GM21423 (cell line): ENCODE results near the gene EDA.
"Not testable (repeated sequence)": the region's sequence is repeated elsewhere in the genome, so short reads cannot be mapped to it uniquely, and the experiment has no call there.

Experiments
- ATAC-seq: cut with Tn5 transposase; IDR thresholded peaks from one replicate; pipeline ENCODE4 v1.9.1; 2021; ENCODE audit warnings: mild to moderate bottlenecking, moderate library complexity; ENCODE audit not compliant: unreplicated experiment

EDA gene

GRCh38 chrX:69948276-69948797, 332.4 kb downstream of the EDA start:
- no peak for ATAC-seq

- no peak for ATAC-seq
Observed at GRCh38 chrX:69951753-69952152, 335.8 kb downstream of the EDA start.

- no peak for ATAC-seq
Observed at GRCh38 chrX:69959712-69960111, 343.8 kb downstream of the EDA start.

GRCh38 chrX:69961365-69962072, 345.6 kb downstream of the EDA start:
- ATAC-seq: no peak

GRCh38 chrX:69968950-69969349, 353.0 kb downstream of the EDA start:
- ATAC-seq: no peak

- no peak for ATAC-seq
Observed at GRCh38 chrX:69969460-69969859, 353.5 kb downstream of the EDA start.

- ATAC-seq: no peak
Observed at GRCh38 chrX:69987691-69988090, 371.8 kb downstream of the EDA start.

- ATAC-seq: no peak
Observed at GRCh38 chrX:69988955-69989394, 373.1 kb downstream of the EDA start.

GRCh38 chrX:69991685-69992084, 375.8 kb downstream of the EDA start:
- ATAC-seq: no peak

GRCh38 chrX:69993494-69993893, 377.6 kb downstream of the EDA start:
- ATAC-seq: no peak

GRCh38 chrX:69995362-69996112, 379.6 kb downstream of the EDA start:
- no peak for ATAC-seq

- ATAC-seq: no peak
Observed at GRCh38 chrX:69996113-69996468, 380.2 kb downstream of the EDA start.

GRCh38 chrX:69998299-69998698, 382.4 kb downstream of the EDA start:
- ATAC-seq: not testable (repeated sequence)

GRCh38 chrX:70001269-70001668, 385.4 kb downstream of the EDA start:
- ATAC-seq: no peak

- ATAC-seq: no peak
Observed at GRCh38 chrX:70001708-70002341, 385.9 kb downstream of the EDA start.

- ATAC-seq: no peak
Observed at GRCh38 chrX:70007946-70008345, 392.0 kb downstream of the EDA start.

- ATAC-seq: no peak
Observed at GRCh38 chrX:70009049-70009448, 393.1 kb downstream of the EDA start.

GRCh38 chrX:70009970-70010369, 394.1 kb downstream of the EDA start:
- ATAC-seq: no peak

- no peak for ATAC-seq
Observed at GRCh38 chrX:70012756-70013155, 396.8 kb downstream of the EDA start.

- no peak for ATAC-seq
Observed at GRCh38 chrX:70013466-70014381, 397.8 kb downstream of the EDA start.

- no peak for ATAC-seq
Observed at GRCh38 chrX:70016513-70016912, 400.6 kb downstream of the EDA start.
